ENCODE measurements around the gene SHMT1.
"Not testable (repeated sequence)": the region's sequence is repeated elsewhere in the genome, so short reads cannot be mapped to it uniquely, and the experiment has no call there.

The SHMT1 gene

GRCh38 chr17:18374216-18374615, 10.9 kb upstream of the SHMT1 start:
- no peak overlapping the region for H3K4me3 ChIP-seq (ENCODE audit: low read depth in 1 of 2, low read length in 2 of 2)
- H3K9me3 ChIP-seq (ENCODE audit: low read length) = no peaks in the 10 kb centered on the region
- H3K9ac ChIP-seq (ENCODE audit: low read length) = no peak overlapping the region
- no peaks in the 10 kb centered on the region for H3K4me1 ChIP-seq (ENCODE audit: insufficient read depth, low read length)
- H3K27ac ChIP-seq (ENCODE audit: low read depth, low read length) = no peak overlapping the region
- H3K36me3 ChIP-seq (ENCODE audit: insufficient read depth, low read length) = no peaks in the 10 kb centered on the region
- no peaks in the 10 kb centered on the region for H3K27me3 ChIP-seq (ENCODE audit: control insufficient read depth in 1 of 2, insufficient read depth in 2 of 2, low read length in 2 of 2)

- not testable (repeated sequence) for H3K9ac ChIP-seq (ENCODE audit: low read length); H3K4me3 ChIP-seq (ENCODE audit: low read depth in 1 of 2, low read length in 2 of 2); H3K36me3 ChIP-seq (ENCODE audit: insufficient read depth, low read length); H3K27me3 ChIP-seq (ENCODE audit: control insufficient read depth in 1 of 2, insufficient read depth in 2 of 2, low read length in 2 of 2); H3K4me1 ChIP-seq (ENCODE audit: insufficient read depth, low read length); H3K9me3 ChIP-seq (ENCODE audit: low read length); H3K27ac ChIP-seq (ENCODE audit: low read depth, low read length)
Observed at GRCh38 chr17:18373181-18373580, 9.8 kb upstream of the SHMT1 start.

- H3K9ac ChIP-seq (ENCODE audit: low read length) = no peak overlapping the region
- H3K9me3 ChIP-seq (ENCODE audit: low read length) = no peaks in the 10 kb centered on the region
- no peaks in the 10 kb centered on the region for H3K27me3 ChIP-seq (ENCODE audit: control insufficient read depth in 1 of 2, insufficient read depth in 2 of 2, low read length in 2 of 2)
- no peaks in the 10 kb centered on the region for H3K4me1 ChIP-seq (ENCODE audit: insufficient read depth, low read length)
- H3K27ac ChIP-seq (ENCODE audit: low read depth, low read length) = no peak overlapping the region
- H3K36me3 ChIP-seq (ENCODE audit: insufficient read depth, low read length) = no peaks in the 10 kb centered on the region
- no peak overlapping the region for H3K4me3 ChIP-seq (ENCODE audit: low read depth in 1 of 2, low read length in 2 of 2)
Observed at GRCh38 chr17:18371455-18371854, 8.1 kb upstream of the SHMT1 start.

GRCh38 chr17:18370761-18371160, 7.4 kb upstream of the SHMT1 start:
- no peaks in the 10 kb centered on the region for H3K27me3 ChIP-seq (ENCODE audit: control insufficient read depth in 1 of 2, insufficient read depth in 2 of 2, low read length in 2 of 2)
- H3K9ac ChIP-seq (ENCODE audit: low read length) = no peak overlapping the region
- no peaks in the 10 kb centered on the region for H3K4me1 ChIP-seq (ENCODE audit: insufficient read depth, low read length)
- no peaks in the 10 kb centered on the region for H3K36me3 ChIP-seq (ENCODE audit: insufficient read depth, low read length)
- H3K27ac ChIP-seq (ENCODE audit: low read depth, low read length) = no peak overlapping the region
- no peaks in the 10 kb centered on the region for H3K9me3 ChIP-seq (ENCODE audit: low read length)
- no peak overlapping the region for H3K4me3 ChIP-seq (ENCODE audit: low read depth in 1 of 2, low read length in 2 of 2)

- no peaks in the 10 kb centered on the region for H3K9me3 ChIP-seq (ENCODE audit: low read length)
- H3K36me3 ChIP-seq (ENCODE audit: insufficient read depth, low read length) = no peaks in the 10 kb centered on the region
- H3K9ac ChIP-seq (ENCODE audit: low read length) = no peak overlapping the region
- no peaks in the 10 kb centered on the region for H3K4me1 ChIP-seq (ENCODE audit: insufficient read depth, low read length)
- no peaks in the 10 kb centered on the region for H3K27me3 ChIP-seq (ENCODE audit: control insufficient read depth in 1 of 2, insufficient read depth in 2 of 2, low read length in 2 of 2)
- H3K4me3 ChIP-seq (ENCODE audit: low read depth in 1 of 2, low read length in 2 of 2) = no peak overlapping the region
- no peak overlapping the region for H3K27ac ChIP-seq (ENCODE audit: low read depth, low read length)
Observed at GRCh38 chr17:18368946-18369345, 5.6 kb upstream of the SHMT1 start.

GRCh38 chr17:18364166-18364565, 816 bp upstream of the SHMT1 start:
- Histone ChIP-seq H3K4me1 (ENCODE audit: insufficient read depth, low read length) (peaks cover 4% of the 10 kb centered on the region), H3K27ac (ENCODE audit: low read depth, low read length) (no peak overlapping the region), H3K9ac (ENCODE audit: low read length) (no peak overlapping the region), H3K9me3 (ENCODE audit: low read length) (no peaks in the 10 kb centered on the region), H3K4me3 (ENCODE audit: low read depth in 1 of 2, low read length in 2 of 2) (no peak overlapping the region), H3K27me3 (ENCODE audit: control insufficient read depth in 1 of 2, insufficient read depth in 2 of 2, low read length in 2 of 2) (no peaks in the 10 kb centered on the region), H3K36me3 (ENCODE audit: insufficient read depth, low read length) (no peaks in the 10 kb centered on the region)

GRCh38 chr17:18362698-18363100, 651 bp downstream of the SHMT1 start:
- Histone ChIP-seq H3K4me1 (ENCODE audit: insufficient read depth, low read length) (peaks cover 4% of the 10 kb centered on the region), H3K36me3 (ENCODE audit: insufficient read depth, low read length) (no peaks in the 10 kb centered on the region), H3K9me3 (ENCODE audit: low read length) (no peaks in the 10 kb centered on the region), H3K27me3 (ENCODE audit: control insufficient read depth in 1 of 2, insufficient read depth in 2 of 2, low read length in 2 of 2) (no peaks in the 10 kb centered on the region), H3K27ac (ENCODE audit: low read depth, low read length) (peak overlapping the region; percentile 78), H3K4me3 (ENCODE audit: low read depth in 1 of 2, low read length in 2 of 2) (peak overlapping the region; percentile 68 to 78), H3K9ac (ENCODE audit: low read length) (no peak overlapping the region)

- Histone ChIP-seq H3K4me1 (ENCODE audit: insufficient read depth, low read length) (peaks cover 4% of the 10 kb centered on the region), H3K9me3 (ENCODE audit: low read length) (no peaks in the 10 kb centered on the region), H3K9ac (ENCODE audit: low read length) (no peak overlapping the region), H3K4me3 (ENCODE audit: low read depth in 1 of 2, low read length in 2 of 2) (peak overlapping the region in 1 of 2 donors; percentile 78), H3K36me3 (ENCODE audit: insufficient read depth, low read length) (no peaks in the 10 kb centered on the region), H3K27me3 (ENCODE audit: control insufficient read depth in 1 of 2, insufficient read depth in 2 of 2, low read length in 2 of 2) (no peaks in the 10 kb centered on the region), H3K27ac (ENCODE audit: low read depth, low read length) (no peak overlapping the region)
Observed at GRCh38 chr17:18361837-18362697, 1.3 kb downstream of the SHMT1 start.

GRCh38 chr17:18360518-18360917, 2.8 kb downstream of the SHMT1 start:
- H3K27me3 ChIP-seq (ENCODE audit: control insufficient read depth in 1 of 2, insufficient read depth in 2 of 2, low read length in 2 of 2) = no peaks in the 10 kb centered on the region
- H3K4me1 ChIP-seq (ENCODE audit: insufficient read depth, low read length) = peaks cover 4% of the 10 kb centered on the region
- no peak overlapping the region for H3K4me3 ChIP-seq (ENCODE audit: low read depth in 1 of 2, low read length in 2 of 2)
- H3K9me3 ChIP-seq (ENCODE audit: low read length) = no peaks in the 10 kb centered on the region
- H3K9ac ChIP-seq (ENCODE audit: low read length) = no peak overlapping the region
- no peaks in the 10 kb centered on the region for H3K36me3 ChIP-seq (ENCODE audit: insufficient read depth, low read length)
- H3K27ac ChIP-seq (ENCODE audit: low read depth, low read length) = no peak overlapping the region

- Histone ChIP-seq H3K27ac (ENCODE audit: low read depth, low read length) (no peak overlapping the region), H3K9me3 (ENCODE audit: low read length) (no peaks in the 10 kb centered on the region), H3K4me3 (ENCODE audit: low read depth in 1 of 2, low read length in 2 of 2) (no peak overlapping the region), H3K4me1 (ENCODE audit: insufficient read depth, low read length) (no peaks in the 10 kb centered on the region), H3K27me3 (ENCODE audit: control insufficient read depth in 1 of 2, insufficient read depth in 2 of 2, low read length in 2 of 2) (no peaks in the 10 kb centered on the region), H3K36me3 (ENCODE audit: insufficient read depth, low read length) (peaks cover 10% of the 10 kb centered on the region), H3K9ac (ENCODE audit: low read length) (no peak overlapping the region)
Observed at GRCh38 chr17:18356624-18357023, 6.7 kb downstream of the SHMT1 start.

GRCh38 chr17:18353541-18353940, 9.8 kb downstream of the SHMT1 start:
- no peak overlapping the region for H3K27ac ChIP-seq (ENCODE audit: low read depth, low read length)
- no peaks in the 10 kb centered on the region for H3K27me3 ChIP-seq (ENCODE audit: control insufficient read depth in 1 of 2, insufficient read depth in 2 of 2, low read length in 2 of 2)
- no peaks in the 10 kb centered on the region for H3K9me3 ChIP-seq (ENCODE audit: low read length)
- H3K9ac ChIP-seq (ENCODE audit: low read length) = no peak overlapping the region
- peaks cover 12% of the 10 kb centered on the region for H3K36me3 ChIP-seq (ENCODE audit: insufficient read depth, low read length)
- H3K4me3 ChIP-seq (ENCODE audit: low read depth in 1 of 2, low read length in 2 of 2) = no peak overlapping the region
- H3K4me1 ChIP-seq (ENCODE audit: insufficient read depth, low read length) = no peaks in the 10 kb centered on the region

GRCh38 chr17:18344021-18344420, 19.3 kb downstream of the SHMT1 start:
- Histone ChIP-seq H3K4me3 (ENCODE audit: low read depth in 1 of 2, low read length in 2 of 2) (no peak overlapping the region), H3K9ac (ENCODE audit: low read length) (no peak overlapping the region), H3K27ac (ENCODE audit: low read depth, low read length) (no peak overlapping the region), H3K36me3 (ENCODE audit: insufficient read depth, low read length) (peaks cover 23% of the 10 kb centered on the region), H3K27me3 (ENCODE audit: control insufficient read depth in 1 of 2, insufficient read depth in 2 of 2, low read length in 2 of 2) (no peaks in the 10 kb centered on the region), H3K9me3 (ENCODE audit: low read length) (no peaks in the 10 kb centered on the region), H3K4me1 (ENCODE audit: insufficient read depth, low read length) (no peaks in the 10 kb centered on the region)

Measured in muscle layer of colon (tissue), 2 donors.